GM19193 (cell line): ENCODE measurements around the gene PRLHR.

Experiments used
- POLR2A ChIP-seq: IDR thresholded peaks from 4 replicates; pipeline ENCODE4 v1.6.1; 2011; ENCODE audit not compliant: insufficient read depth, insufficient read length; ENCODE audit errors: extremely low read depth

Gene PRLHR

GRCh38 chr10:118595598-118596425, at the start of gene PRLHR:
TSS of gene PRLHR (minus strand) at chr10:118595648. CDS start at chr10:118595244, 404 bp downstream.
- TF ChIP-seq POLR2A, result no peak

GRCh38 chr10:118642228-118642627, 46.8 kb upstream of the PRLHR start:
- TF ChIP-seq POLR2A, result no peak

- TF ChIP-seq POLR2A, result no peak
Measured at GRCh38 chr10:118638680-118639079, 43.2 kb upstream of the PRLHR start.

- TF ChIP-seq POLR2A, result no peak
Measured at GRCh38 chr10:118635674-118636402, 40.4 kb upstream of the PRLHR start.

- TF ChIP-seq POLR2A, result no peak
Measured at GRCh38 chr10:118633786-118634185, 38.3 kb upstream of the PRLHR start.

GRCh38 chr10:118629211-118629610, 33.8 kb upstream of the PRLHR start:
- TF ChIP-seq POLR2A, result no peak

GRCh38 chr10:118628397-118628796, 32.9 kb upstream of the PRLHR start:
- no peak for TF ChIP-seq POLR2A

- TF ChIP-seq POLR2A, result no peak
Measured at GRCh38 chr10:118626953-118627352, 31.5 kb upstream of the PRLHR start.

- no peak for TF ChIP-seq POLR2A
Measured at GRCh38 chr10:118625504-118625903, 30.1 kb upstream of the PRLHR start.

- no peak for TF ChIP-seq POLR2A
Measured at GRCh38 chr10:118624747-118625146, 29.3 kb upstream of the PRLHR start.

GRCh38 chr10:118621304-118621942, 26.0 kb upstream of the PRLHR start:
- no peak for TF ChIP-seq POLR2A

- TF ChIP-seq POLR2A, result no peak
Measured at GRCh38 chr10:118610577-118610976, 15.1 kb upstream of the PRLHR start.

- no peak for TF ChIP-seq POLR2A
Measured at GRCh38 chr10:118607768-118608354, 12.4 kb upstream of the PRLHR start.

- no peak for TF ChIP-seq POLR2A
Measured at GRCh38 chr10:118605694-118606093, 10.2 kb upstream of the PRLHR start.

- TF ChIP-seq POLR2A, result no peak
Measured at GRCh38 chr10:118596426-118597124, 1.1 kb upstream of the PRLHR start.

- TF ChIP-seq POLR2A, result no peak
Measured at GRCh38 chr10:118595064-118595420, 406 bp downstream of the PRLHR start.
